HG02571 (cell line): ENCODE results near the gene GALNT3.

Source experiments
- ATAC-seq: cut with Tn5 transposase; IDR thresholded peaks from one replicate; pipeline ENCODE4 v1.9.1; 2021; ENCODE audit warnings: mild to moderate bottlenecking, moderate library complexity; ENCODE audit not compliant: unreplicated experiment

The GALNT3 gene

GRCh38 chr2:165793779-165794535, at the start of gene GALNT3:
Gene GALNT3, minus strand, starts transcription at chr2:165794247. Its CDS starts 23,547 bp downstream, at chr2:165770700.
- ATAC-seq = peak; percentile 29

GRCh38 chr2:165843351-165843750, 49.3 kb upstream of the GALNT3 start:
- ATAC-seq = no peak

- no peak for ATAC-seq
Measured at GRCh38 chr2:165840333-165840958, 46.4 kb upstream of the GALNT3 start.

- no peak for ATAC-seq
Measured at GRCh38 chr2:165839610-165840009, 45.6 kb upstream of the GALNT3 start.

GRCh38 chr2:165837122-165837521, 43.1 kb upstream of the GALNT3 start:
- no peak for ATAC-seq

DNA sequence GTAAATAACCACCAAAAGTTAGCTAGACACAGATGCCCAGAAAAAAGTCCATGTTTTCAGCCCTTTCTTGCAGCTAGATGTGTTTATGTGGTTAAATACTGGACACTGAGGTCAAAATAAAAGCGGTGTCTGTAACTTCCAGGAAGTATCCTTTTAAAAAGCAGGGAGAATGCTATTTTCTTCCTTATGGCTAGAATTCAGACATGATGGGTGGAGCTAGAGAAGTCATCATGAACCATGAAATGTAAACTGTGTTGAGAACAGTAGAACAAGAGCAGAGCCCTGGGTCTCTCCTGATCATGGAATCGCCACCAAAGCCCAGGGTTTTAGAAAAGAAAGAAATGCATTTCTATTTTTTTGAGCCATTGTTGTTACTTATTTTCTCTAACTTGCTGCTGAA, 41.3 kb upstream of the GALNT3 start:
- ATAC-seq = no peak

DNA sequence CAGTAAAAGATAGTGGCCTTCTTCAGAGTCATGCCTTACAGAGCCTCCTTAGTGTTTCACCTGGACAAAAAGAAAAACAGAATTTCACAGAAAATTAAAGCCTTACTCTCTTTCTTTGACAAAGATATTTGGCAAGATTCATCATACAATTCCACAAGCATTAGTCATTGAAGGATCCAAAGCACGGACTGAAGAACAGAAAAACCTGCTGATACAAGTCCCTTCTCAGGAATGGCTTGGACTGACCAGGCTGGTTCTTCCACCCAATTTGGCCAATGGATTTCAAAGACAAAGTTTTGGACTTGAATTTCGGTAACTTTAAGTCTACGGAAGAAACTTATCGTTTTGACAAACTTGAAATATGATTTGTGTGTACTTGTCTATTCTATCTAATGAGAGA, 39.1 kb upstream of the GALNT3 start:
- ATAC-seq = no peak

DNA sequence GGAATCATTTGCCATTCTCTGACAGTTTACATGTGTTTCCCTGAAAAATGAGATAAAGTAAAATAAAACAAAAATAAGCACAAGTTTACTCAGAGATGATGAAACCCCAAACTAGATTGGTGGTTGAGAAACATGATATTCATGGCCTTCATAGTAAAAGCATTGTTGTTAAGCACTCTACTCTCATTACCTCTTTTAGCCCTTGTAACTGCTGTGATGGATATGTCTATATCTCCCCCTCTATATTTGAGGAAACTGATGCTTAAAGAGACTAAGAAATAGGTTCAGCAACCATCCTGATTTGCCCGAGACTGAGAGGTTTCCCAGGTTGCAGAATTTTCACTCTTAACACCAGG, 33.9 kb upstream of the GALNT3 start:
- ATAC-seq = no peak

- no peak for ATAC-seq
Measured at GRCh38 chr2:165827016-165827920, 33.2 kb upstream of the GALNT3 start.

DNA sequence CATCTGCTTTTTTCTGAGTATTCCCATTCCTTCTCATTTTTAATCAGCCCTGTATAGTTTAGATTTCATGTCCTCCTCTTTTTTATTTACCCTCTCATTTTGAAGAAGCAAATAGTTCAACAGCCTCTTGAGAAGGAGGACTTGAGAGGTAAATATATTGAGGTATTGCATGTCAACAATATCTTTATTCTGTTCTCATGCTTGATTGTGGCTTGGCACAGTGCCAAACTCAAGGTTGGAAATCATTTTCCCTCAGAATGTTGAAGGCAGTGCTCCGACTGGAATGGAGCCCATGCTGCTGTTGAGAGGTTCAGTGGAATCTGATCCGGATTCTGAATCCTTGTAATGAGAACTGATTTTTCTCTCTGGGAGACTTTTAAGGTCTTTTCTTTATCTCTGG, 31.0 kb upstream of the GALNT3 start:
- ATAC-seq = no peak

DNA sequence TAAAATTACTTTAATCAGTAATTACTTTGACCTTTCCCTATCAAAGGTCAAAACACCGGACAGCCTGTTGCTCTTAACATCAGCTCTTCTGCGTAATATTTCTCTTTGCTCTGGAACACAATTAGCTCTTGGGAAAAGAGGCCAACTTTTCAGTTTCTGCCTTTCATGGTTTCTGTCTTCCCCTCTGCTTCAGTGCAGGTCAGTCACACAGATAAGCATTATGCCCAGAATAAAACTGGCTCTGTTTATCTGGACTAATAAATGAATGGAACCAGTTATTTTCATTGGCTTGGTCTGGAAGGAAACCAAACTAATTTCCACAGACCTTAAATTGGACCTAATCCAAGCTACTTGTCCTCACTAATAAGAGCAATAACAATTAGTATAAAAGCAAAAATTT, 26.2 kb upstream of the GALNT3 start:
- no peak for ATAC-seq

GRCh38 chr2:165818920-165819319, 24.9 kb upstream of the GALNT3 start:
- no peak for ATAC-seq

GRCh38 chr2:165815299-165816141, 21.5 kb upstream of the GALNT3 start:
- ATAC-seq = no peak

GRCh38 chr2:165814473-165814872, 20.4 kb upstream of the GALNT3 start:
- ATAC-seq = no peak

- ATAC-seq = no peak
Measured at GRCh38 chr2:165811592-165812370, 17.7 kb upstream of the GALNT3 start.

DNA sequence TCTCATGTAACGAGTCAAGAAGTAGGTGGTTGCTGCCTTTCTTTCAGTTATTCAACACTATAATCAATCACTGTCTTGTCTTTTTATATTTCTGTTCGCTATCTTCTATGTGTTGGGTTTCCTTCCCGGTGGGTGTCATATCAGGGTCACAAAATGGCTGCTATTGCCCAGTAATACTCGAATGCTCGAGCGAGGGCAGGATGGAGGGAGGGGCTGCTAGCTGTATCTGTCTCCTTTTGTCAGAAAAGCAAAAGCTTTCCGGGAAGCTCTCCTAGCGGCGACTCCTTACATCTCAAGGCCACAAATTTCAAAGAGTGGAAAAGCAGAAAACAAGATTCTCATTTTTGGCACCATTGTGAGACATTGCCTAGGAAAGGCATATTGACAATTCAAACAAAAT, 16.4 kb upstream of the GALNT3 start:
- ATAC-seq = no peak

DNA sequence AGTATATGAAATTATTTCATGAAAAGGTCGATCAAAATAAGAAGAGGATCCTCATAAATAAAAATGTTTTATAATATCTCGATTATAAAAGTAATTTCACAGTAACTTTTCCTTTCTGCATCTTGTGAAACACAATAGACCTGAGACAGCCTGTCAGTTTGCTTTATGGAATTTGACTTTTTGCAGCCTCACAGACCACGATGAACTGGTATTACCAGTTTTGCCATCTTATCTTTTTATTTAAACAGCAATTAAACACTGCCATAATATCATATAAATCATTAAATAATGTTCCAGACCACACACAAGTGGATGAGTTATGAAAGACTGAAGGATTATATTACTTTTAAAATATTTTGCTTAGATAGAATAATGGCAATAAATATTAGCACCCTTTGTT, 10.7 kb upstream of the GALNT3 start:
- no peak for ATAC-seq

- ATAC-seq = no peak
Measured at GRCh38 chr2:165803123-165803760, 9.2 kb upstream of the GALNT3 start.

DNA sequence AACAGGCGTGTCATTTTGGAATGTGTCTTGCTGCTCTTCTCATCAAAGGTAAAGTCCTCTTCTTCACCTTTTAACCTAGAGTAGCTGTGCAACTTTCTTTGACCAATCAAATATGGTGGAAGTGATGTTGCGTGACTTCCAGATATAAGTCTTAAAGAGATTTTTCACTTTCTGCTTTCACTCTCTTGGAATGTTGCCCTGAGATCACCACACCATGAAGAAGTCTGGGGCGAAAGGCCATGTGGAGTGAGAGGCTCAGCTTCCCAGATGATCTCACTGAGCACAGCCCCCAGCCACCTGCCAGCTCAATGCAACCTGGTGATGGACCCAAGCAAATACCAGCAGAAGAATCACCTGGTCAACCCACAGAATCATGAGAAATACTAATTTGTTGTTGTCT, 7.1 kb upstream of the GALNT3 start:
- ATAC-seq = no peak
